Hematopoietic multipotent progenitor cell treated with erythropoietin and hydrocortisone succinate and interleukin-3 and kit ligand, for 6 days (in vitro differentiated cells): Measurements from ENCODE around the gene RPL10.

Source experiments
- DNase-seq: peaks from one replicate; pipeline ENCODE4 v3.0.0-alpha.2; 2015

RPL10 gene

DNA sequence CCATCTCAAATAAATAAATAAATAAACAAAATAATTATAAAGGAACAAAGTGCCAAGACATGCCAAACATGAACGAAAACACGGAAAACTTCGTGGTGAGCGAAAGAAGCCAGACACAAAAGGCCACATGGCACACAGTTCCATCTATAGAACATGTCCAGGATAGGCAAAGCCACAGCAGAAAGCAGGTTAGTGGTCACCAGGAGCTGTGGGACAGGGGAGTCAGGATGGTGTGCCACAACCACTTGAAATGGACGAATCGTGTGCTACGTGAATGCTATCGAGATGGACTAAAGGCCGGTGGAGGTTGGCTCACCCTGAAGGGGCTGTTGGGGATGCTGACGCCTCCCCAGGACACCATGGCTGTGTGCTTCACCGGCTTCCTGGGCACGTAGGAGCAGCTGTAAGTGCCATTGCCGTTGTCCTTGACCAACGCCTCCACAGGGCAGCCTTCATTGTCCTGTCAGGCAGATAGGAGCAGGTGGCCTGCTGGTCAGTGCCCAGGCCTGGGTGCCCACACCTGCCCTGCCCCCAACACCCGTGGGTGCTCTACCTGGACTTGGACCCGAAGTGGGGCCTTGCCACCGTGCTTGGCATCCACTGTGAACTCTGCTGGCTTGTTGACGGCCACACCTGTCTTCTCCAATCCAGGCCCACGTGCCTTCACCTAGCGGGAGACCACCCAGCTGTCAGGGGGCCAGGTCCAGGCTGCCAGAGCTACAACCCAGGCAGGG is 34.3 kb upstream of the RPL10 start:
- no peak for DNase-seq

DNA sequence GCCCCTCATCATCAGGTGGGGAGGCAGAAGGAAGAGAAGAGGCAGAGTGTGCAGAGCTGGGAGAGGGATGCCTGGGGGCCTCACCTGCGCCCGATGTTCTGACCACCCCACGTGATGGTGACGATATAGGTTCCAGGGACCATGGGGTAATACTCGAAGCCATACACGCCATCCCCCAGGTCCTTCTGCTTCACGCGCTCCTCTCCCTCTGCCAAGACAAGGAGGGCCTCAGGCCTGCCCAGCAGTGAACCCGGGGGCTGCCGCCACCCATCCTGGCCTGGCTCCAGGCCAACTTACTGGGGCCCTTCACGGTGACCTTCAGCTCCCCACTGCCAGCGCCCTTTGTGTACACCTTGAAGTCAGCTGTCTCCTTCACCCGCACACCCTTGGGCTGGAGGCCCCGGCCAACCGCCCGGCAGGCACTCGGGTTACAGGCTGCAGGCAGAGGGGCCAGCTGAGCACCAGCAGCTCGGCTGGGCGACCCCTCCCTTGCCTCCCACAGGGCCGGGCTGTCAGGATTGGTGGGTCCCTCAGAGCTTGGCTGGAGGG is 33.1 kb upstream of the RPL10 start:
- DNase-seq, result no peak

DNA sequence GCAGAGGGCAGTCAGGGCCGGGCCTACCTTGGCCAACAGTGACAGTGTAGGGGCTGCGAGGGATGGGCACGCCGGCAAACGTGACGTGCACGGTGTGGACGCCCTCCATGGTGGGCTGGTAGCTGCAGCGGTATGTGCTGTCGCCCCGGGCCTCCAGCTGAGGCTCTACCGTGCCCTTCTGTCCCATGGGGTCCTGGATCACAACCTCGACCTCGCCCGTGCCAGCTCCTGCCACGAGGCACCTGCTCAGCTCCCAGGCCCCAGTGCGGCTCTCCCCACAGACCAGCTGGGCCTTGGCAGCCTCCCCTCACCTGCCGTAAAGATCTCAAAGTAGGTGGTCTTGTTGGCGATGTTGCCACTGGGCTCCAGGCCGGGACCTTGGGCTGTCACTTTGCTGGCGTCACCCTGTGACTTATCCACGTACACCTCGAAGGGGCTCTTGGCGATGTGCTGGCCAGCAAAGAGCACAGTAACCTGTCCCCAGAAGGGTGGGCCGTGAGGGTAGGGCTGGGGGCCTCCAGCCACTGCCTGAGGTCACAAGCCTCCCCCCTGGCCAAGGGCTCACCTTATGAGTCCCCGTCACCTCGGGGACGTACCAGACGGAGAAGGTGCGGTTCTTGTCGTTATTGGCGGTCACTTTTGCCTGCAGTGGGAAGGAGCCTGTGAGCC is 32.0 kb upstream of the RPL10 start:
- no peak for DNase-seq

DNA sequence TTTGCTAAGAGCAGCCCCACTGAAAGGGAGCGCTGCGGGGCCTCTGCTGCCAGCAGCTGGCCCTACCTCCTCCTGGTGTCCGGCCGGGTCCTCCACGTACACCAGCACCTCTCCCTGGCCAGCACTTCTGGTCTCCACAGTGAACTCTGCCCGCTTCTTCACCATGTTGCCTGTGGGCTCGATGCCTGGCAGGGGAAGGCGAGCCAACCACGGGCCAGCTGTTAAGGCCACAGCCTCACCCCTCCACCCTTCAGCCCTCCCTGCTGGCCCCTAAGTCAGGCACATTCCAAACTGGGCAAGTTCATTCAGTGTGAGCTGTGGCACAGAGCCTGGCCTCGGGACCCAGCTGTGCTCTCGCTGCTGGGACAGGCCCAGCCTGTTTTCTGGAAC is 31.5 kb upstream of the RPL10 start:
- DNase-seq, result peak; percentile 38

DNA sequence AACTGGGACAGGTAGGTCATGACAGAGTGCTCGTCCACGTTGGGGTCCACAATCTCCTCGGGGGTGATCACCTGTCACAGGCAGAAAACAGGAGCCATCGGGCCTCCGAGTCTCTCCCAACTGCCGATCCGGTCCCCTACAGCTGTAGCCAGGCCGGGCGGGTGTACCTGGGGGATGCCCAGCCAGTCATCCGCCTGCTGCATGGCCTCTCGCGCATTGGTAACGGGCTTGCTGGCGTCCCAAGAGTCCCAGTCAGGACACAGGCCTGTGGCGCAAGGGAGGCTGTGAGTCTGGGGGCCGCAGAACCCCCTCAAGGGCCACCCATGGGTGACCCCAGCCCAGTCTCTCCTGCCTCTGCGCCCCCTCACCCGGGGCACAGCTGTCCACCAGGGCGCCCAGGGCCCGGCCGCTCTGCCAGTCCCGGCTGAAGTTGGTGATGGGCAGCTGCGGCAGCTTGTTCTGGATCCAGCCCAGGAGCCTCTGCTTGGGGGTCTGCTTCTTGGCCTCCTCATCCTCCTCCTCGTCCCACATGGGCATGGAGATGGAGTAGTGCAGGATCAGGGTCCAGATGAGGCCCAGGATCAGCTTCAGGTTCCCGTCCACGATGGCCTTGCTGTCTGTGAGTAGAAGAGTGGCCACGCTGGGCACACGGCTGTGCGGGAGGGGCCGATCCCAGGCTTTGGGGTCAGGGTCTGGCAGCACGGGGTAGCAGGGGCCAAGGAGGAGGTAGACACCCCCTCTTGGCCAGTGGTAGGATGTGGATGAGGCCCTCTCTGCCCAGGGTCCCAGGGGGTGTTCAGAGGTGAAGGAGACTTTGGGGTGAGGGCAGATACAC is 30.5 kb upstream of the RPL10 start:
- DNase-seq, result no peak

DNA sequence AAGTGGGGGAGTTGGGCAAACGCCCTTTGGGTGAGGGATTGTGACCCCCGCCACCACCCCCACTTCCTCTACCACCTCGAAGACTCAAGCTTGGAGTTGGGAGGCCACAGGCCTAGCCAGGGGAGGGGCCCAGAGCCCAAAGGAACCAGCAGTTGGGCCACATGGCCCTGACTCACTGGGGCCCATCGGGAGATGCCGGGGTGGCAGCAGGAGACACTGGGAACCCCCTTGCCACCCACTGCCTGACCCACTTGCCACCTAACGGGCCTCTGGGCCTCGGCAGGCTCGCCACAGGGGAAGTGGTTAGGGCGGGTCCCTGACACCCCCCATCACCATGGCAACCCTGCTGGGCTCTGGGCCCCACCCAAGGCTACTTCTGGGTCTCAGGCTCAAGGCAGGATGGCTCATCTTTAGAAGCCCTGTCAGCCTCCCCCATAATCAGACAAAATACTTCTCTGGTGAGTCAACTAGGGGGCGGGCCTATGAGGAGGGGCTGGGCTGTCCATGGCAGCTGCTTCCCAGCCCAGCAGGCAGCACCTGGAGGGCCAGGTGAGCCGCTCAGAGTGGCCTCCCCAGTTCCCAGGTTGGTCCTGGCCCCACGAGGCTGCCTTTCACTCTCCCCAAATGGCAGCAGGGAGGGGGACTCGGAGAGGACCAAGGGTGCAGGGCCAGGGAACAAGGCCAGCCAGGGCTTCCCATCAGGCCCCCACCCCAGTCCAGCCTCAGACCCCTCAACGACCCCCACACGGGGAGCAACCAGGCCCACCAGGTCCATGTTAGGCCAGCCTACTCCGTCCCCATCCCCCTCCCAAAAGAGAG is 29.3 kb upstream of the RPL10 start:
- DNase-seq, result peak; percentile 96

DNA sequence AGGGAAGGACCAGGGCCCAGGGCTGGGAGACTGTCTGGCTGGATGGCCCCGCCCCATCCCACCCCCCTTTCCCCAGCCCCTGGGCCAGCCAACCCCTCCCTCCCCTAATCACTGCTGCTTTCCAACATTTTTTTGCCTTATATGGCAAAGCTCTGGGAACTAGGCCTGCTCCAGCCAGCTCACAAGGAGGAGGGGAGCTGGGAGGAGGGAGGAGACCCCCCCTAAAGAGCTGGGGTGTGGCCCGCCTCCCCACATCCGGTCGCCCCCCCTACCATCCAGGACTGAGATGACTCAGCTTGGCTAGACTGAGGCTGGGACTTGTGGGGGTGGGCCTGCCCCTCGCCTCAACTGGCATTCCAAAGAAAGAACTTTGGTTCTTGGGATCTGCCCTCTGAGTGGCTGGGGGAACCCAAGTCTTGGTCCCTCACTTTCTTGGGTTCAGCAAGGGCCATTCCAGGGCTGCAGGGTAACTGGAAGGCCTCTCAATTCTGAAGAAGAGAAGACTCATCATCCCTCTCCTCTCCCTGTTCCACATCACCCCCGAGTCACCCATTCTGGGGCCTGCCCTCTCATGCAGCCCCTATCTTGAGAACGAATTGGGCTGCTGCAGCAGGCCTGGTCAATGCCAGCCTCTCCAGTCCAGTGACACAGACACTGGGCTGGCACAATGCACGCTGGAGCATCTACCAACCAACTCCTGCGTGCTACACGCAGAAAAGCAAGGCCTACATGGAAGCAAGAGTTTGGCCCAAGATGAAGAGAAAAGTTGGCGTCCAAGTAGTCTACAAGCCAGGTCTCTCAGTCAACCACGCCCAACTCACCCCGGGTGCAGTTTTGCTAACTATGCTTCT is 28.5 kb upstream of the RPL10 start:
- DNase-seq, result peak; percentile 70

DNA sequence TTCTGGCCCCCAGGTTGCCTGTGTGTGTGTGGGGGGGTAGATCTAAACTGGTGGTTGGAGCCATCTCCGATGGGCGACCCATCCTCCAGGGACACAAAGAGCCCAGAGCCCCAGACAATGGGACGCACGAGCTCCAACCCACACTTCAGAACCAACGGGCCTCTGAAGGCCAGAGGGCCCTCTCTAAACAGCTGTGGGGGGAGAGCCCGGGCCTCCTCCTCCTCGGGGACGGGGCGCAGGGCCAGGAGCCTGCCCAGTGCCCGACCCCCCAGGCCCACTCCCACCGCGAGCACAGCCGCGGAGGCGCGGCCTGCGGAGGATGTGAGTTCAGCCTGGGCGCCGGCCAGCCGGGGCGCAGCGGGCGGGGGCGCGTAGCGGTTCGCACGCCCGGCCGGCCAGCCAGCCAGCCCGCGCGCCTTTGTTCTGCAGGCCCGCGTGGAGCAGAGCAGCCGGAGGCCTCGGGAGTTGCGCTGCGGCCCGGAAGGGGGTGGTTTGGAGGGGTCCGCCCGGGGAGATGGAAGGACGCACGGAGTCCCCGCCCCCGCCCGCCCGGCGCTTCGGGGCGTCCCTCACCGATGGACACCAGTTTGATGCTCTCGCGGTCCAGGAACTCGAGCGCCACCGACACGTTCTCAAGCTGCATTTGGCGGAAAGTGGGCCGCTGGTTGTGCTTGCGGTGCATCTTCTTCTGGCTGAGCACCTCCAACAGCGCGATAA is 27.7 kb upstream of the RPL10 start:
- DNase-seq, result no peak

DNA sequence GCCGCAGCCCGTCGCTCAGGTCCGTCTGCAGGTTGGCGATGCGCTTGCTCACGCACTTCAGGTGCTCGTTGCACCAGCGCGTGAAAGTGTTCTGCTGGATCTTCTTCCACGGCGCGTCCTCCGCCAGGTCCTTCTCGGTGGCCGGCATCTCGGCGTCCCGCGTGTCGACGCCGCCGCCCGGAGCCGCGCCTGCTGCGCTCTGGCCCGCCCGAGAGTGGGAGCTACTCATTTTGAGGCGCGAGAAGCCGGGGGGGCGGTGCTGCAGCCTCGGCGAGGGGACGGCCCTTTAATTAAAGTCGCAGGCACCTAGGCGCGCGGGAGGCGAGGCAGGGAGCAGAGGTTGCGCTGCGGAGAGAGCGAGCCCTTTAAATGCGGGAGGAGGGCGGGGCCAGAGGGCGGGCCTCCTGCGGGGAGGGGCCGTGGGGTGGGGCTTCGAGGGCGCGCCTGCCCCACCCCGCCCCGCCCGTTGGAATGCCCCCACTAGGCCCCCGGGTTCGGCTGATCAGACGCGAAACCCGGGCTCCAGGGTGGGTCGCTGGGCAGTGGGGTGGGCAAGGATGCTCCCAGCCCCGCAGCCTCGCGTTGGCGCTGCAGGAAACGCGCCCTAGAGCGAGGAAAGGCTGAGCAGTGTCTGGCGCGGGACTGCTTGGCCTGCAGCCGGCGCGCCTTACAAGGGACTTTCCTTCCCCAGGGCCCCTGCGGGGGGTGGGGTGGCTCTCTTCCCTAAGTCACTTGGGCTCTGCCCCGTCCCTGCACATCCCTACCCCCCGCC is 27.0 kb upstream of the RPL10 start:
- peak; percentile 93 for DNase-seq

DNA sequence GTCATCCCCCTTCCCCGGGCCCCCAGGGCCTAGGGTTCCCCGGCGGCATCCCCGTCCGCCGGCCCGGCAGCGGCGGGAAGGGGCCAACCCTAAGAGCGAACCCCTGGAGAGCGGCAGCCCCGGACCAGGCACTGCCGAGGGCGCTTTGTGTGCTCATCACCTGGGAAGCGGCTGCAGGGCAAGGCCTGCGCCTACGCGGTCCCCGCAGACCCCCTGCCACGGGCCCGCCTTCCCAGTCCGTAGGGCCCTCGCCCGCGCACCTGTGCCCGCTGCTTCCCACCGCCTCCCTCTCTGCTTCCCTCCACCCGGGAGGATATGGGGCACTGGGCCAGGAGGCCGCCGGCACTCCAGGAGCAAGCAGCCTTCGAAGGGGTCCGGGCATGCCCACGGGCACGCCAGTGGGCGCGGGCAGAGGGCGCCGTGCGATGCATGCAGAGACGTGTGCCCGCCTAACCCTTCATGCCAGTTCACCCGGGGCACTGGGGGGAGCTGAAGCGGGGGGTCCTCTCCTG is 26.3 kb upstream of the RPL10 start:
- no peak for DNase-seq

DNA sequence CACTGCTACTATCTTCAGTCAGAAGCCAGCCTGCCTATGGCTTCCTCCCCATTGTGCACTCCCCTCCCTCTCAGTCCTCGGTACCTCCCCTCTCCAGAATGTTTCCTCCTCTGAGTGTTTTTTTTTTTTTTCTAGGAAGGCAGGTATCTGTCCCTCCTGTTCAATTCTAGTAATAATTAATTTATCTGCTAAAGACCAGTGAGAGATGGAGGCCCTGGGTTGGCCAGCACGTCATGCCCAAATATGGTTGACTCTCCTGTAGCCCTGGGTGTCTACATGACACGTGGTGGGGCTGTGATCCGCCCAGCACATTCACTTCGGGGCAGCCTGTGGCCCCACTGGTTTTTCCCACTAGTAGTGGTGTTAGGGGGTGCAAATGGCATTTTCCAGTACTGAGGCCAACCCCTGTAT is 25.6 kb upstream of the RPL10 start:
- peak; percentile 66 for DNase-seq

DNA sequence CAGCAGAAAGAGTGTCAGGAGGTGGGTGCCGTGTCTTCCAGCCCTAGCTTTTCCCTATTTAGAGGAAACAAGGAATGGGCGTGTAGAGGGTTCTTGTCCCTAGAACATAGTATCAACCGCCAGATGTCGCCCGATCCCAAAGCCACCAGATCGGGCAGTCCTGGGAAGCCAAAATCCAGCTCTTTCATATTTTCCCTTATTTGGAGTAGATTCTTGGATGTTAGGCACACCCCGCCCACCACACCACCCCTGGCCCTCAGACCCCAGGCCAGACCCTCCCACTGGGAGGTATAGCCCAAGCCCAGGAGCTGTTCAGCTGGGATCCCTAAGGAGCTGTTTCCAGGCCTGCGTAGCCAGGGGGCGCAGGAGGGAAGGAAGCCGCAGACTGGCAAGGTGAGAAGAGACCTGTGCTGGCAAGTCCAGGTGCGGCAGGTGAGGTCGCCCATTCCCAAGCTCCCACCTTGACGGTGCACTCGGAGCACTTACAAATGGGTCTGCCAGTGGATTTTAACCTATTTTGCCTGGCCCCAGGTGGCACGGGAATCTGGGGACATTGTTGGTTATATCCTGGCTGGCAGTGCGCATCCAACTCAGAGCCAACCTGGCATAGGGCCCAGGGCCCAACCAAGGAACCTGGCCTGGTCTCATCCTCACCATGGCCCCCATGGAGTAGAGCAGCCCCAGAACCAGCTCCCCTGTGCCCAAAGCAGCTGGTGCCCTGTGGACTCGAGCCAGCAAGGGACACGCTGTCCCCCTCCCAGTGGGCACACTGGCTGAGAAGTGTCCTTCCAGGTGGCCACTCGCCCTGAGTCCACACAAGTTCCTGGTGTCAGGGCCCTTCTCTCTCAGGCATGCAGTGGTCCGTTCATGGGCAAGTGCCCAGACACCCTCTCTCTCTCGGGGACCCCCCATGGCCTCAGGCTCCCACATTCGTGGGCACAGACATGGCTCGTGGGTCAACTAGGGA is 24.6 kb upstream of the RPL10 start:
- DNase-seq, result peak; percentile 68

DNA sequence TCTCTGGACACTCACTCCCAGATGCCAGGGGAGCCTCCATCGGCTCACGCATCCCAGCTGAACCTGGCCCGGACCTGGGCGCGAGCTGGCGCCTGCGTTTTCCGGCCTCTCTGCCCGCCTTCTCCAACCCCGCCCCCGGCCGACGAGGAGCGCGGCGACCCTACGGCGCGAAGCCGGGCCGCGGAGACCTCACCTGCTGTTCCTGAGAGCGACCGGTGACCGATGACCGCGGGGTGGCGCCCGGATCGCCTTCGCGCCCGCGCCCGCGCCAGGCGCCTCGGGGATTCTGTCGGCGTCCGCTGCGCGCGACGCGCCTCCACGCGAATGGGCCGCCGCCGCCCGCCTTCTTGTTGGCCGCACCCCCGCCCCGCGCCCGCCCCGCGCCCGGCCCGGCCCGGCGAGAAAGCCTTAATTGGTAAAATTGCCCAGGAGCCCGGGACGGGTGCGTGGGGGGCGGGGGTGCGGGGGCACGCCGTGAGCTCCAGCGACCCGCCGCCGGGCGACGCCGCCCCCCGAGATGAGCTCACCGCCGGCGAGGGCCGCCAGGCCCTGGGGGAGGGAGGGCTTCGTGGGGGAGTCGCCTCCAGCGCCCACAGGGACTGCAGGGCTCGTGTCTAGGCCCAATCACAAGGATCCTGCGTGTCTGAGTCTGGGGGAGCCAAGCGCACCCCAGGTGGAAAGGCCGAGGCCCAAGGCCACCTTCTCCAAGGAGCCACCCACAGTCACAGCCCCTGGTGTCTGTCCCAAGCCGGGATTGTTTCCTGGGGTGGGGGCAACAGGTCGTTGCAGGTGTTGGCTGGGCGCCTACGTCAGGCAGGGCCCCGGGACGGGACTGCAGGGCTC is 23.6 kb upstream of the RPL10 start, which contains the start of gene FLNA:
Gene FLNA, minus strand, starts transcription at position 322 of the 843 bp plus-strand sequence. CDS start 3,389 bp downstream, outside the sequence.
- DNase-seq, result peak; percentile 22

DNA sequence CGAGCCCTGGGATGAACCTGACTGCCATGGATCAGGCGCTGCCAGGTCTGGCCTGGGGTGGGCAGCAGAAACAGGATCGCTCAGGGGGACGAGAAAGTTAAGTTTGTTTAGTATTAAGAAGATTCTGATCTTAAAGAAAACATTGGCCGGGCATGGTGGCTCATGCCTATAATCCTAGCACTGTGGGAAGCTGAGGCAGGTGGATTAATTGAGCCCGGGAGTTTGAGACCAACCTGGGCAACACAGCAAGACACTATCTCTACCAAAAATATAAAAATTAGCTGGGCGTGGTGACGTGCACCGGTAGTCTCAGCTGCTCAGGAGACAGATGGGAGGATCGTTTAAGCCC is 23.0 kb upstream of the RPL10 start:
- DNase-seq, result no peak

DNA sequence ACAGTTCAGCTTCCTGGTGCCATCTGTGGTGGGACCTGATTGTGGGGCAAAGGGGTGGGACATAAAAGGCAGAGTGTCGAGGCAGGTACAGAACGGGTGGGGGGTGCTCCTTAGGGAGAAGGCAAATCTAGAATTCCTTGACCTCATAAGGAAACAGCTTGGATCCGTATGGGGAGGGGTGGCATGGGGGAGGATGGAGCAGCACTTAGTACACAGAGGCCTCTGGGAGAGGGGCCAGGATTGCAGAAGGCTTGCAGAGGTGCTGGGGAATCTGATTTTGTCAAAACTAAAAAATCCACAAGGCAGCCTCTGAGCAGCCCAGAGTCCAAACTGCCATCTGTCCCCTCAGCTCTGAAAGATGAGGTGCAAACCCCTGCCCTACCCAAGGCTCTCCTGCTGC is 21.4 kb upstream of the RPL10 start:
- no peak for DNase-seq

DNA sequence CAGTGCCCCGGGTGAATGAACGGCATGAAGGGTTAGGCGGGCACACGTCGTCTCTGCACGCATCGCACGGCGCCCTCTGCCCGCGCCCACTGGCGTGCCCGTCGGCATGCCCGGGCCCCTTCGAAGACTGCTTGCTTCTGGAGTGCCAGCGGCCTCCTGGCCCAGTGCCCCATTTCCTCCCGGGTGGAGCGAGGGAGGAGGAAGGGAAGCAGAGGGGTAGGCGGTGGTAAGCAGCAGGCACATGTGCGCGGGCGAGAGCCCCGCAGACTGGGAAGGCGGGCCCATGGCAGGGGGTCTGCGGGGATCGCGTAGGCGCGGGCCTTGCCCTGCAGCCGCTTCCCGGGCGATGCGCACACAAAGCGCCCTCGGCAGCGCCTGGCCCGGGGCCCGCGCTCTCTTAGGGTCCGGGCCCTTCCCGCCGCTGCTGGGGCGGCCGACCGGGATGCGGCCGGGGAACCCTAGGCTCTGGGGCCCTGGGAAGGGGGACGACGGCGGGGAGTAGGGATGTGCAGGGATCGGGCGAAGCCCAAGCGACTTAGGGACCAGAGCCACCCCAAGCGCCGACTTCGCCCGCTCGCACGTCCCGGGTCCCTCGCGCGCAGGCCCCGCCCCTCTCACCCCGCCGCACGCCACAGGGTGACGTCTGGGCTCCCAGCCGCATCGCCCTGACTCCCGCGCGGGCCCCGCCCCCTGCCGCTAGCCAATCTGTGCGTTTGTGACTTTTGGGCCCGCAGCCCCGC is 19.9 kb upstream of the RPL10 start:
- DNase-seq, result peak; percentile 35
